Islet of Langerhans (tissue), 1 donor: ENCODE data around the gene RUSF1.
A peak's percentile ranks its signal among the peaks of the same experiment; 100 is the strongest.

Experiments
- FAIRE-seq: peaks from one replicate; lab custom pipeline; 2011; peaks lifted over from hg19 to GRCh38; lab: Jason Lieb, UNC

The RUSF1 gene

GRCh38 chr16:31467151-31467773 is 40.9 kb downstream of the RUSF1 start:
- FAIRE-seq: no peak

- FAIRE-seq: no peak
Measured at GRCh38 chr16:31466381-31466841, 41.8 kb downstream of the RUSF1 start.

- no peak for FAIRE-seq
Measured at GRCh38 chr16:31465788-31466370, 42.3 kb downstream of the RUSF1 start.

GRCh38 chr16:31464781-31465260 is 43.4 kb downstream of the RUSF1 start:
- no peak for FAIRE-seq

GRCh38 chr16:31464348-31464769 is 43.8 kb downstream of the RUSF1 start:
- no peak for FAIRE-seq

- no peak for FAIRE-seq
Measured at GRCh38 chr16:31461921-31462804, 46.0 kb downstream of the RUSF1 start.

GRCh38 chr16:31461201-31461920 is 46.8 kb downstream of the RUSF1 start:
- no peak for FAIRE-seq

GRCh38 chr16:31460582-31461002 is 47.6 kb downstream of the RUSF1 start:
- FAIRE-seq: peak; percentile 9

- no peak for FAIRE-seq
Measured at GRCh38 chr16:31459687-31460581, 48.3 kb downstream of the RUSF1 start.

- FAIRE-seq: no peak
Measured at GRCh38 chr16:31458844-31459686, 49.1 kb downstream of the RUSF1 start, which contains the start of gene ARMC5. Gene ARMC5, plus strand, starts transcription at chr16:31459501. Its CDS starts 24 bp downstream, at chr16:31459525.

- no peak for FAIRE-seq
Measured at GRCh38 chr16:31458073-31458843, 49.9 kb downstream of the RUSF1 start.

- no peak for FAIRE-seq
Measured at GRCh38 chr16:31456988-31457360, 51.2 kb downstream of the RUSF1 start.

GRCh38 chr16:31455601-31456314 is 52.4 kb downstream of the RUSF1 start:
- FAIRE-seq: no peak

GRCh38 chr16:31453255-31454204 is 54.7 kb downstream of the RUSF1 start:
- FAIRE-seq: no peak

- FAIRE-seq: no peak
Measured at GRCh38 chr16:31452631-31453106, 55.5 kb downstream of the RUSF1 start.

- no peak for FAIRE-seq
Measured at GRCh38 chr16:31451681-31452351, 56.4 kb downstream of the RUSF1 start.

- no peak for FAIRE-seq
Measured at GRCh38 chr16:31451201-31451600, 57.0 kb downstream of the RUSF1 start.
